ENCODE measurements around the gene FRYL.

- TF ChIP-seq CTCF (conservative IDR thresholded peaks at IDR 0.05; ENCODE audit: low read length) (no peak), EZH2phosphoT487 (IDR thresholded peaks at IDR 0.05; ENCODE audit: borderline replicate concordance, low read depth, low read length) (no peak)
These were observed 33.9 kb upstream of the FRYL start for GRCh38 chr4:48813964-48814363.

Measured in OCI-LY7 (cell line).